NCI-H460 (cell line): Measurements from ENCODE around the gene LLCFC1. TPM values are rescaled to one million over a fixed set of nuclear protein-coding genes. Genes with fewer than 3 reads are reported as not detected.

ENCODE experiments used
- DNase-seq: peaks from one replicate; pipeline ENCODE4 v3.0.0-alpha.2; 2016; ENCODE audit warnings: low read depth; ENCODE audit errors: extremely low read depth
- total RNA-seq: library from RNA; depleted of rRNA; stranded (reverse); fragments of >200 nt; shearing (Covaris generic); gene quantifications from 2 replicates; pipeline ENCODE4 v1.2.3, GENCODE V29; 2014

Gene LLCFC1
- total RNA-seq, 1 experiment from 2014 or later: not detected

DNA sequence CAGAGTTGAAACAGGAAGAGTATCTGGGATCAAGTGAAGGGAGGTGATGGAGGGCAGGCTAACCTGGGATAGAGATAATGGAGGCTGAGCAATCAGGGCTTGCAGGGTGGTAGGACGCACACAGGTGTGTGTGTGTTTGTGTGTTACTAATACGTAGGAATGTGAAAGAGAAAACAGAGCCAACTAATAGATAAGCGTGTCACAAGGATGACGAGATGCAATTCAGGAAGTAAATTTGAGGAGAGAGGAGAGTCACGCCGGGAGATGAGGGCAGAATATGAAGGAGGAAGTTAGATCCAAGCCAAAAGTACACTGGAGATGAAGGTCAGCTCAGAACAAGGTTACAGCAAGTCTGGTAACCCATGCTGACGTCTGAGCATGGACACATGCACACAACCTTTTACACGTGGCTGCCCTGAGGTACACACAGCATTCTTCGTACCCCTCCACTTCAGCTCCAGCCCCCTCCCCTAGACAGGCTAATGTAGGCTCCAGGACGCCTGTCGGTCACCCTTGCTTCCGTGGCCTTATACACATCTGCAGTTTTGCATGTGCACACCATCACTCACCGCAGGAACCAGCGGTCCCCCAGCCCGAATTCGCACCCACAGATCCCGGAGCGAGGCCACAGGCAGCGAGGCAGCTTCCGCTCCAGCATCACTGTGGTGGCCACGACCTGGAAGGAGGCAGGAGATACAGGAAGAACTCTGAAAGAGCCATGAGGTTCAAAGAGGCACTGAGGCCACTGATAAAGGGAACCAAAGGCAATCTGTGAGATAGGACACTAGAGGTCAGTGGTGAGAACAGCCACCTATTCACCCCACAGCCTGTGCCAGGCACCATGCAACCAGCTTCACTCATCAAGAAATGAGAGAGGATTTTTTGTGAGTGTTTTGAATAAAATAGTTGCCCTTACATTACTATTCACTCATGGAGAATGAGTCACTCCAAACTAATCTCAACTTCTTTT, 30.1 kb upstream of the LLCFC1 start:
- DNase-seq: no peak

DNA sequence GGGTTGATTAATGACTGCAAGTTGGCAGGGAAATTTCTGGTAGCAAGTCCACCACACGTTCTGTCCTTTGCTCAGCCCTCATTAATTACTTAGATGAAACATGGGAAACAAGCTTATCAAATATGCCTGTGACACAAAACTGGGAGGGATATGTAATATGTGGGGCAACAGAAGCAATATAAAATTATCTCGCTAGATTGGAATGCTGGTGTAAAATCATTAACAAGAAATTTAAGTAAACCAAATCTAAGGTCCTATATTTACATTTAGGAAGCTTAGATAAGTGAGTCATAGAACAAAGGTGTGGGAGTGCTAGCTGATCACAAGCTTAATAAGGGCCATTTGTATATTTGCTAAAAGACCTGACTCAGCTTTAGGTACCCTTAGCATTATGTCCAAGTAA, 29.3 kb upstream of the LLCFC1 start:
- no peak for DNase-seq

DNA sequence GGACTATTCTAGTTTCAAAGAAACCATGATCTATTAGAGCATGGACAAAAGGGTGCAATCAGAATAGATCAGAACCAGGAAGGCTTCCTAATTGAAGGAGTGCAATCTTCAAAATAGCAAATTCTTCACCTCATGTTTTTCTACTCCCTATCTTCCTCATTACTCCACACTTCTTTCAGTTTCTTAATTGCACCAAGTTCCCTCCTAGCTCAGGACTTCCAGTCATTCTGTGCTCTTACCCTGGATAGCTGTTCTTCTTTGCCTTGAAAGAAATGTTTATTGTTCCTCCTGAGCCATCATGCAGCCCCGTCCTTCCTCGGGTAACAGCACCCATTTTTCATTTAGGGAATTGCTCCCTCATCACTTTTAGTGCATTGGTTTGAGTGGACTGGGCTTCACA, 28.8 kb upstream of the LLCFC1 start:
- no peak for DNase-seq

DNA sequence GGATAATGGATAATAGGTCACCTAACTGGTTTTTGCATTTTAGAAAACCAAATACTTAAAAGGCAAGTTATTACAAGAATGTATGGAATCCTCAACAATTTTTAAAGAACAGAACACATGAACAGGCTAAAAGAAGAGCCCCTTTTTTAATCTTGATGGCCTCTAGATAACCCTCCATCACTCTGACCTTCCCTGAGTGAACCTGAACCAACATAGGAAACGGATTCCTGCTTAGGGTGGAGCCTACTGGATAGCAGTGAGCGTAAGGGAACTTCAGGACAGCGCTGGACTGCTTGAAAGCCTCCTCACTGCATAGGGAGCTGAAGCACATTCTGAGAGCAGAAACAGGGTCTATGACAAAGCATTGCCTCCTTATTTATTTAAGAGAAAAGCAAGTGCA, 26.2 kb upstream of the LLCFC1 start:
- DNase-seq: no peak

DNA sequence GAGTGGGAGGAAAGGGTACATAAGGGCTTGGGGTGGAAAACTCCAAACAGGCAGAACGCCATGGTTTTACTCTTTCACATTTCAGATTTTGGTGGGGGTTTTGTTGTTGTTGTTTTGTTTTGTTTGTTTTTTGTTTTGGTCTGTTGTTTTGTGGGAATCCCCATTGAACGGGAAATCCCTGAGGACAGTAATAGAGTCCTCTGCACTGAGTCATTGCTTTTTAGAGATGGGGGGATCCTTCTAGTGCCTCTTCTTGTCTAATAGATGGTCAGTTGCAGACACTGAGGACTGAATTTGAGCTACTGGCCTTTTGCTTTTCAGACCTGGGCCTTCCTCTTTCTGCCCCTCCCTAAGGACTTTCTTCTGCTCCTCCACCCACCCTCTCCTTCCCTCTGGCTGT, 25.7 kb upstream of the LLCFC1 start:
- no peak for DNase-seq

DNA sequence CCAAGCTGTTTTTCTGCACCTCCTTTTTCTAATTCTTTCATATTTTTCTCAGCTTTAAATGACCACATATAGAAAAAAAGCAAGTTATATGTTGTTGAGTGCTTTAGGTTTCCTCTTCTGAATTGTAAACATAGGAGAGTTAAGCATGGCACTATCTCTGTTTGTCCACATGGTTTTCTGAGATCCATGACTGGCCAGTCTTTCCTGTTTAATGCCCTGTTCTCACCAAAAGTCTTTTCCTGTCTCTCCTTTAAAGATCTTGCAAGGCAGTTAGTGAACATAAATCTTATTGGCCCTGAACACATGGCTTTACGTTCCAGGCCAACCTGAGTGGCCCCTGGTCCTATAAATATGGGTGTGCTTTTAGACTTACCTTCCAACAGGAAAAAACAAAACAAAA, 25.2 kb upstream of the LLCFC1 start:
- no peak for DNase-seq

DNA sequence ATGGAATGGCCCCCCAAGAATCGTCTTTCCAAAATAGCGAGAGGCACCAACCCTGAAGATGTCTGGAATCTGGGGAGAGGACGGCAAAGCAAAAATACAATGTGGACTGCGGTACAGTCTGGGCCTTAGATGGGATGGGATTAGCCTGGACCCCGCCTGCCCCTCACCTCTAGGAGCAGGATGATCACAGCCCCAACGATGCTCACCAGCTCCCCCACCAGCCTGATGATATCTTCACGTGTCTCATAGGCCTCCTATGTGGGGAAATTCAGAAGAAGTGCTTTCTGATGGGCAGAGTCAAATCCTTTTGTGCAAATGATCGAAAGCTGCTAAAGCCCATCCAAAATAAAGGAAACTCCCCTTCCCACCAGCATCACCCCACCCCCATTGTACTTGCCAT, 24.0 kb upstream of the LLCFC1 start:
- DNase-seq: no peak

DNA sequence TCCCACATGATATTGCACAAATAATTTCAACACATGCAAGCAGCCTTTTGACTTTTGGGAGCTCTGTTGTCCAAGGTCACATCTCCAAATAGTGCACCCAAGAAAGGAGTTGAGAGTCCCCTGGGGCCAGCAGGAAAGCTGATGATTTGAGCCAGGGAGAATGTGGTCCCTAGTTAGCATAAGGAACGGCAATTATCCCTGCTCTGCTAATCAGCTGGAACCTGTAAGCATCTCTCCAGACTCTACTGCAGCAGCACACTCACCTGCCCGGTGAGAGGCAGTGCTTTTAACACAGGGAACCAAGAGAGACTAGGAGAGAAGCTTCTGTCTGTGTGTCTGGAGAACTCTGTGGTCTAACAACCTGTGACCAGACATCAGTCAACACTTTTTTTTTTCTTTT, 22.8 kb upstream of the LLCFC1 start:
- DNase-seq: no peak

DNA sequence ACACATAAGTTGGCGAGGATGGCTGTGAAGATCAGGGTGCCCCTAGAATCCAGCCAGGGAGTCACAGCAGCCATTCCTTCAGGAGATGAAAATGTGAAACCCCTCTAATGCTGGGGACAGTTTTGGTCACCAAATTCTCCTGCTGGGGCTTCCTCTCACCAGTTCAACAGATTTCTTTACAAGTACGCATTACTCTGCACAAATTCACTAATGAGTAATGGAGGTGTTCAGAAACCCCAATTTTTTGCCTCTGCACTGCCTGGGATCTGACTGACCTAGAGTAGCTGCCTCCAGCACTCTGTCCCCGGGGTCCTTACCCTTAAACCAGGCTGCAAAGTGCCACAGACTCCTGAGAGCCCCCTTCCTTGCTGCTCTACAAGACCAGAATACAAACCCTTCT, 21.8 kb upstream of the LLCFC1 start:
- no peak for DNase-seq

DNA sequence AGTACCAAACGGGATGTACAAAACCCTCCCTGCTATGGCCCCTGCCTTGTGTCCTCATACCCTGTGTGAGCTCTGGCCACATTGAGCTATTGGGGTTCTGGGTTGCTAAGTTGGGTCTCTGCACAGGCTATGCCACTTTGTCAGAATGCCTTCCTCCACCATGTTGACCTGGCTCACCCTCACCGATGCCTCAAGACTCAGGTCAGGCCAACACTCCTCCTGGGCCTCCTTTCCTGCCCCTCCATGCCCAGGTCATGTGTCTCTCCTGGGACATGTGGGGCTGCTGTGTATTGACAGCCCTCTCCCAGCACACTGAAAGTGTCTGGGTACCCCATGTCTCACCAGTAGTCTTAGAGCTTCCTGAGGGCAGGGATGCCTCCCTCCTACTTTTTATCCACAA, 20.4 kb upstream of the LLCFC1 start:
- no peak for DNase-seq

DNA sequence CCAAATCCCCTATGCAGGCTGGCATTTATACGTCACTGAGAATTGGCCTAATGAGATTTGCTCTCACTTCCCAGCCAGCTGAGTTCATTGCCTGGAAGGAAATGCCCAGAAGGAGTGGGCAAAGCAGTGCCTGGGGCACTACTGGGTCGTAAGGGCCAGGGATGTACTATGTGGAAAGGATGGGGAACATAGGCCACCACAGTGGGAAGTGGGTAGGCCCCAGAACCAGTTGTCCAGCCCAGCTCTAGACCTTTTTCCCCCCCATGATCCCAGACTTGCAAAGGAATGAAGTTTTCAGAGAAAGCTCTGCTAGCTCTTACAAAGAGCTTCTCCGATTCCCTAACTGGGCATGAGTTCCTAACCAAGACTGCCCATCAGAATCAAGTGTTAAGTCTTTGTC, 19.6 kb upstream of the LLCFC1 start:
- DNase-seq: no peak

DNA sequence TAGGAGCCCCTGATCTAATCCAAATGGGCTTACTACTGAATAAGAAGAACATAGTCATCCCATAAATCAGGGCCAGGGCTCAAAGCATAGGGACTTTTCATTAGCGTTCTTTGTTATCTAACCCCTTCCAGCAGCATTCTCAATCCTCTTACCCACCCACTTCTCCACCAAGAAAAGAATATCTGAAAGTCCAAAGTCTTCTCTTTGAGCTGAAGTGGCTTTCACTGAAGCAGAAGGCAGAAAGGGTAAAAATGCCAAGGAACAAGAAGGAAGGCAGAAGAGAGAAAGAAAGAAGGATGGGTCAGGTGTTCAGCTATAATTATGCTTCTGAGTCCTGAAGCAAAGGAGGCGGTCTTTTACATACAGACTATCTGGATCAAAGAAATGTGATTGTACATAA, 15.9 kb upstream of the LLCFC1 start:
- DNase-seq: no peak

DNA sequence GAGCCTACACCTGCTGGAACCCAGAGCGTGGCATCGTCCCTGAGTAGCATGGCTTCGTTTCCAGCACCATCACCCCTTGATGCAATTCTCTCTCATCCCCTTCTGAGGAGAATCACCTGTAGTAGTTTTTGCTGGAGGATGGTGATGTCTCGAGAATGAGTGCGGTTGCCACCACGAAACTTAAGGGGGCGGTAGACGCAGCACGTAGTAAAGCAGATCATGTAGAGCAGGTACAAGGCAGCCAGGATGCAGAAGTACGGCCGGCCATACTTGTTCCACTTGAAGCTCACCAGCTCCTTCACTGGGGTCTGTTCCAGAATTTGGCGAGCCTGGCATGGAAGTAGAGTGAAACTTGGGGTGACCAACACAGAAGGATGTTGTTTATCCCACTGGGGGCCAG, 13.9 kb upstream of the LLCFC1 start:
- DNase-seq: no peak

DNA sequence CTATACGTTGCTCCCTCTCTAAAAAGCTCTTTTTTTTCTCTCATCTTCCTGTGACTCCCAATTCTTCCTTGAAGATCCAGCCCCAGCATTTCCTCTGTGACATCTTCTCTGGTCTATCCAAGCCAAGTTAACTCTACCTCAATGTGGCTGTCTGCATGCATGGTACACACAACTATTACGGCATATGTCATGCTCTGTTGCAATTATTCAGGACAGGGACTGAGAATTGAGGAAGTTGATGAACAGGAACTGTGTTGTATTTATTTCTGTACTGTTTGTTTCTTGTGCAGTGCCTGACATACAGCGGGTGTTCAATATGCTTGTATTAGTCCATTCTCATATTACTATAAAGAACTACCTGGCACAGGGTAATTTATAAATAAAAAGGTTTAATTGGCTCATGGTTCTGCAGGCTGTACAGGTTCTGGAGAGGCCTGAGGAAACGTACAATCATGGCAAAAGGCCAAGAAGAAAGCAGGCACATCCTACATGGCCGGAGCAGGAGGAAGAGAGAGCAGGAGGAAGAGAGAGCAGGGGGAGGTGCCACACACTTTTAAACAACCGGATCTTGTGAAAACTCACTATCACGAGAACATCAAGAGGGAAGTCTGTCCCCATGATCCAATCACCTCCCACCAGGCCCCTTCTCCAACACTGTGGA, 12.1 kb upstream of the LLCFC1 start:
- DNase-seq: no peak

DNA sequence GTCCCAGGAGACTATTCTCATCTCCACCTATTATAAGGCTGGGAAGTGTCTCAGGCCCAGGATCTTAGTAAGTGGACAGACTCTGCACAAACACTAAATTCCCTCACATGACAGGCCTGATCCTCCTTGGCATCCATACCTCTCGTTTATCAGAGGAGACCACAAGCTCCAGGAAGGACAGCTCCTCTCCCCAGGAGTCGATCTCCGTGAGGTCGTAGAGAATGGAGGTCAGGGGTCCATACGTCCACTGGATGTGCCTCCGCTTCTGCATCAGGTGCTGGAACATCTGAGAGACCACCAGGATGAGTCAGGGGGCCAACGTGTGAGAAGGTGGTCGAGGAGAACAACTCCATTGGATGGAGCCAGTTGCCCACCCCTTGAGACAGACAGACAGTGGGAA, 11.3 kb upstream of the LLCFC1 start:
- no peak for DNase-seq

DNA sequence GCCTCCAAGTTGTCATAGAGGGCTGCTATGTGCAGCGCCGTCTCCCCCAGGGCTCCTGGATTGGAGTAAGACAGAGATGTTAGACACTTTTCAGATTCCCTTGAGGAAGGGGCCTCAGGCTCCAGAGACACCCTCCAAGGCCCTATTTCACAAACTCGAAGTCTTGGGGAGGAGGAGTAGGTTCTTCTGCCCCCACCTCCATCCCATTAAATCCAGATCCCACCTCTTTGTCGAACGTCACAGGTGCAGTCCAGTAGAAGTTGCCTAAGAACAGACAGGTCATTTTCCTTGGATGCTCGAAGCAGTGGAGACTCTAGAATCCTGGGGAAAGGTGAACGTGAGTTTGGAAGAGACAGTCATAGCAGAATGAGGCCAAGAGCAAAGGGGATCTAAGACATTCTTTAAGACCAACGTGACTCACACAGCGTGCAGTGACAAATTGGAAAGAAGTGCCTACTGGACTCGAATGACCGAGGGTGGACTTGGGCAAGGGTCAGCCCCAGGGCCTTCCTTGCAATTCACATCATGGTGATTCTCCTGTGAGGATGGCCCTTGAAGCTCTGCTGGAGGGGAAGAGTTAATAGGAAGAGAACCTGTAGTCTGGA, 9.1 kb upstream of the LLCFC1 start:
- no peak for DNase-seq

DNA sequence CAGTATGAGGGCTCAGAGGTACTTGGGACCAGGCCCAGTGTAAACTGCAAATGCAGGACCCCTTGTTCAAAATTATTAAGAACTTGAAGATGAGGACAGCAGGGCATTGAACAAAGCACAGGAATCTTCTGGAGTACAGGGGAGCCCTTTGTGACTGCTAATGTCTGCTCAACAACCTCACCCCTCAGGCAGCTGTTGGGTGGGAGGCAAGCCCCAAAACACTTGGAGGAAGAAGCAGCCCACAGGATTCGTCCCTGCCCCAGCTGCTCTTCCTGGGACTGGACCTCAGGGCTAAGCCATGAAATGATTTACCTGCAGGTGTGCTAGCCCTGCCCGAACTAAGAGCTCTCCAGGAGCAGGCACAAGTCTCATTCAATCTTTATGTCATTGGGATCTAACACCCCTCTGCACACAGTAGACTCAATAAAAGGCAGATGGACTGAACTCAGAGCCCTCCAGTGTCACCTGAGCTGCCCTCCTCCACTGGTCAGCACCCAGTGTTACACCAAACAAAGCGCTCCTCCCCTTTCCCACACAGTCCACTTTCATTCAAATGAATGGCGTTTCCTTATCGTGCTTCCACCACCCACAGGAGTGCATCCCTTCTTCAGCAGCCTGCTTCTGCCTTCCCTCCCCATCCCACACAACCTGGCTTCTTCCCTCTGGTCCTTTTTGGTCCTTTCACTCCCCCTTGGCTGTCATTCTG, 6.7 kb upstream of the LLCFC1 start:
- DNase-seq: no peak

DNA sequence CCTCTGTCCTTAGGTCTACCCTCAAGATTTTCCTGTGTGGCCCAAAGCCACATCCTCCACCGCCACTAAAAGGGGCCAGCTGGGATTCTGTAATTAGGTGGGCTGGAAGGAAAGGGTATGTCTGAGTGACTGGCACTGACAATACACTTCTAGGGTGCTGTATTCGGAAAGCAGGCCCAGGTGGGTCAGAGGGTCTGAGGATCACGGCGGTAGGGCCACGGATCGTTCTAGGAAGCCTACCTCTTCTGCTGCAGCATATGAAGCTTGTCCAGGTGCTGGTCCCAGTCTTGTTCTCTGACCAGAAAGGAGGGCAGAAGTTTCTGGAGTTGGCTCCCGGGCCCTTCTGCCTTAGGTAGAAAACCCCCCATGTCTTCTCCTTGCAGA, 6.2 kb upstream of the LLCFC1 start:
- no peak for DNase-seq

DNA sequence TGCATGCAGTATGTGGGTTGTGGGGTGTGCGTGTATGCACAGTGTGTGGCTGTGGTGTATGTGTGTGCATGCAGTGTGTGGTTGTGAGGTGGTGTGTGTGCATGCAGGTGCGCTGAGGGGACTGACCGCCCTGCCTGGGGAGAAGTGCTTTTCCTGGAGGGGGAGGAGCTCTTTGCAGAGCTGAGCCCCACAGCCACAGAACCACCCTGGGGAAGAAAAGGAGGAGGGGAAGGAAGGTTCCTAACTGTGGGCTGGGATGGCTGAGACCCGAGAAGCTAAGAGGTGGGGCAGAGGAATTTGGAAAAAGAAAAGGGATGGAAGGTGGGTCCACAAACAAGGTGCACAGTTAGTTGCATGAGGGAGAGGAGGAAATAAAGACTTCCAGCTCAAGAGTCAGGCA, 5.7 kb upstream of the LLCFC1 start, which contains the start of gene TRPV5:
Gene TRPV5, minus strand, starts transcription at position 123 of the 400 bp plus-strand sequence. CDS start 287 bp downstream, outside the sequence.
- no peak for DNase-seq

DNA sequence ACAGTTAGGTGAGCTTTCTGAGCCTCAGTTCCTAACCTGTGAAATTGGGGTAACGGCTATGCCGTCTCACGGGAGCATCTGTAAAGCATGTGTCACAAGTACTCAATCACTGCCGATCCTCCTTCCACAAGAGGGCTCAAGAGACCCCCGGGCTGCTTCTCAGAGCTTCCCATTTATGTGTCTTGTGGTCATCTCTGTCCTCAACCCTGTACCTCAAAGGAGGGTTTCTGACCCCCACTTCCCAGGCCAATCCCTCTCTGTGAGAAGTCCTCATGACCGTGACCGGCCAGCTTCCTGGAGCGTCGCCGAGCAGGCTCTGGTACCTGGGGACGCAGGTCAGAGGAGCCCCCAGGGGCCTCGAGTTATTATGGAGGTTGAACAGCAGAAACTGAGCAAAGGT, 5.2 kb upstream of the LLCFC1 start:
- DNase-seq: no peak

DNA sequence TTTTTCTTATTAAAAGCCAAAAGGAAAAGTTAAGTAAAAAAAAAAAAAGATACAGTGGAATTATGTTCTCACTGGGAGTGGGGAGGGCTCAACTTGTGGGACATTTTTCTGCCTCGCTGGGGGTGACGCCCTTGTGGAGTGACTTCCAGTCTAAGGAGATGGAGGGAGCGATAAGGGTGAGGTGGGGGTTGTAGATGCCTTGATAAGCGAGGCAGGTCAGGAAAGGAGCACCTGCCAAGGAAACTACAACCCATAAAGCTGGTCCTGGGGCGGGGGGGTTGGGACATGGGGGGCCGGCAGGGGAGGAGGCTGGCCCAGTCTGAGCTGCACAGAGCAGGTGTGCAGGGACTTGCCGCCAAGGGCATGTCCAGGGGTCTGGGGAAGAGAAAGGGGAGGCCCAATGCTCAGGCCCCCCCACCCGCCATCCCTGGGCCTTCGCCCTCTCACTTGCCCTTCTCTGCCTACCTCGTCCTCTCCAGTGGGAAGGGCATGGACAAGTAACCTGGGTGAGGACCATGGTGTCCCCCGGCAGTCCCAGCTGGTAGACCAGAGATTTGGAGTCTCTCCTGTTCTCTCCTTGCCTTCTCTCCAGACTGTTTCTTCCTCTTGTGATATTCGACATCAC, 3.2 kb upstream of the LLCFC1 start:
- no peak for DNase-seq
